Nucleus accumbens (tissue), 56 donors: ENCODE results near the gene NOP56.
A peak's percentile ranks its signal among the peaks of the same experiment; 100 is the strongest.
"Not testable (repeated sequence)": the region's sequence is repeated elsewhere in the genome, so short reads cannot be mapped to it uniquely, and the experiment has no call there.

Experiments used
- DNase-seq, 56 donors: peaks; one replicate each; lab custom pipeline; 2025; lab: John Stamatoyannopoulos, UW

Gene NOP56

GRCh38 chr20:2673453-2673852, 21.0 kb downstream of the NOP56 start:
- DNase-seq: no peak

GRCh38 chr20:2680046-2680445, 27.6 kb downstream of the NOP56 start:
- DNase-seq: no peak

GRCh38 chr20:2682040-2682439, 29.6 kb downstream of the NOP56 start:
- DNase-seq: not testable (repeated sequence)

GRCh38 chr20:2684817-2685216, 32.4 kb downstream of the NOP56 start:
- DNase-seq: not testable (repeated sequence)

- DNase-seq: no peak
Measured at GRCh38 chr20:2687514-2687913, 35.1 kb downstream of the NOP56 start.

GRCh38 chr20:2688041-2688591, 35.7 kb downstream of the NOP56 start:
- peak in 34 of 56 donors; percentile 7 to 71 (median 23) for DNase-seq

GRCh38 chr20:2690213-2690612, 37.8 kb downstream of the NOP56 start:
- DNase-seq: no peak

- no peak for DNase-seq
Measured at GRCh38 chr20:2690718-2691117, 38.3 kb downstream of the NOP56 start.

GRCh38 chr20:2691127-2691526, 38.7 kb downstream of the NOP56 start:
- no peak for DNase-seq

GRCh38 chr20:2691663-2692035, 39.2 kb downstream of the NOP56 start:
- DNase-seq: no peak

GRCh38 chr20:2692036-2692885, 39.8 kb downstream of the NOP56 start, which contains the start of gene EBF4:
Gene EBF4, plus strand, starts transcription at chr20:2692780. Its CDS starts 866 bp downstream, at chr20:2693646.
- peak in 35 of 56 donors; percentile 10 to 66 (median 33) for DNase-seq

- no peak for DNase-seq
Measured at GRCh38 chr20:2692886-2693285, 40.5 kb downstream of the NOP56 start.

- peak in 33 of 56 donors; percentile 8 to 67 (median 39) for DNase-seq
Measured at GRCh38 chr20:2693286-2694007, 41.0 kb downstream of the NOP56 start.

GRCh38 chr20:2694008-2694471, 41.6 kb downstream of the NOP56 start:
- DNase-seq: no peak

GRCh38 chr20:2694519-2694918, 42.1 kb downstream of the NOP56 start:
- DNase-seq: no peak

- no peak for DNase-seq
Measured at GRCh38 chr20:2695206-2695983, 43.0 kb downstream of the NOP56 start.

- DNase-seq: not testable (repeated sequence)
Measured at GRCh38 chr20:2695984-2696525, 43.6 kb downstream of the NOP56 start.

- DNase-seq: no peak
Measured at GRCh38 chr20:2696646-2697045, 44.2 kb downstream of the NOP56 start.

- DNase-seq: no peak
Measured at GRCh38 chr20:2697768-2698167, 45.3 kb downstream of the NOP56 start.

- DNase-seq: no peak
Measured at GRCh38 chr20:2698186-2698817, 45.9 kb downstream of the NOP56 start.
